Retinal pigment epithelial cell (primary cell): ENCODE measurements around the gene HS6ST2.

Experiments
- DNase-seq: peaks from one replicate; pipeline ENCODE4 v3.0.0-alpha.2; 2010; ENCODE audit warnings: low read depth
- H3K4me3 ChIP-seq: 2 replicates; pipeline ENCODE4 v1.5.1; 2011; ENCODE audit warnings: mild to moderate bottlenecking, low read length, control low read depth, moderate library complexity
- TF ChIP-seq, protein P1 (sequence below): conservative IDR thresholded peaks from 2 replicates; pipeline ENCODE4 v1.5.1; 2011; ENCODE audit warnings: low read depth, low read length, control low read depth, inconsistent platforms

Gene HS6ST2

GRCh38 chrX:132612821-132613564, 345.4 kb downstream of the HS6ST2 start:
- H3K4me3 ChIP-seq, result no peak overlapping the region
- DNase-seq, result no peak
- TF ChIP-seq, protein P1, sequence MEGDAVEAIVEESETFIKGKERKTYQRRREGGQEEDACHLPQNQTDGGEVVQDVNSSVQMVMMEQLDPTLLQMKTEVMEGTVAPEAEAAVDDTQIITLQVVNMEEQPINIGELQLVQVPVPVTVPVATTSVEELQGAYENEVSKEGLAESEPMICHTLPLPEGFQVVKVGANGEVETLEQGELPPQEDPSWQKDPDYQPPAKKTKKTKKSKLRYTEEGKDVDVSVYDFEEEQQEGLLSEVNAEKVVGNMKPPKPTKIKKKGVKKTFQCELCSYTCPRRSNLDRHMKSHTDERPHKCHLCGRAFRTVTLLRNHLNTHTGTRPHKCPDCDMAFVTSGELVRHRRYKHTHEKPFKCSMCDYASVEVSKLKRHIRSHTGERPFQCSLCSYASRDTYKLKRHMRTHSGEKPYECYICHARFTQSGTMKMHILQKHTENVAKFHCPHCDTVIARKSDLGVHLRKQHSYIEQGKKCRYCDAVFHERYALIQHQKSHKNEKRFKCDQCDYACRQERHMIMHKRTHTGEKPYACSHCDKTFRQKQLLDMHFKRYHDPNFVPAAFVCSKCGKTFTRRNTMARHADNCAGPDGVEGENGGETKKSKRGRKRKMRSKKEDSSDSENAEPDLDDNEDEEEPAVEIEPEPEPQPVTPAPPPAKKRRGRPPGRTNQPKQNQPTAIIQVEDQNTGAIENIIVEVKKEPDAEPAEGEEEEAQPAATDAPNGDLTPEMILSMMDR, result peak; percentile 70

DNA sequence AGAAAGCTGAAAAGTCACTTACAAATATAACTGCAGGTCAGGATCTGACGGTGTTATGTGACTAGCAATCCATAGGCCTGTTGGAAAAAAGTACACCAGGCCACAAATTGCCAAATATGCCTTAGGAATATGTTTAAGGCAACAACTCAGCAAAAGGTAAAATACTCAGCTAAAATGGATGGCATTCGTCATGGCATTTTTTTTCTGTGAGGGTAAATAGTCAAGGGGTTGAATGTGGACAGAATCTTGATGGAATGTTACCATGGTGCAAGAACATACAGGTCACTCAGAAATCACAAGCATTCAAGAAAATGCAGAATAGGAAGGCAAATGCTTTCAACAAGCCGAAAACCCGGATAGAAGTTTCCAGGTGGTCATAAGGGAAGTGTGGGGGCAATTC, 347.9 kb downstream of the HS6ST2 start:
- TF ChIP-seq, protein P1, result no peak
- no peak overlapping the region for H3K4me3 ChIP-seq
- DNase-seq, result no peak

DNA sequence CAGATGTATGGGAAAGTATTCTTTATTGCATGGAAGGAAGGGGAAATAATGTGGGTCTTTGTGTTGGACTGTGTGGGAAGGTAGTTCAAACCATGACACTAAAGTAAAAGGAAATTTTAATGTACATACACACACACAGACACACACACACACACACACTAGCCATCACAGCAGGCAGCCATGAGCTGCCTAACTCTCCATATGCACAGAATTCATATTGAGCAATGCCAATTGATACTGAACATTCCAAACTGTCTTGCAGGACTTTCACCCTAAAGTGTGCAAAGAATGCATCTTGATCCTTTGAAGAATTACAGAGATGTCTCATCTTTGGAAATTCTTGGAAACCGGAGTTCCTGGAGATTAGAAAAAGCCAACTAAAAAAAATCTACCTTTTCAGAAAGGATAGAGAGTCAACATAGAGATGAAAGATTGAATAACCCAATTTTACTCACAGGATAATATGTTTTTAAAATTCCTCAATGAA, 349.0 kb downstream of the HS6ST2 start:
- no peak for DNase-seq
- no peak overlapping the region for H3K4me3 ChIP-seq
- TF ChIP-seq, protein P1, result no peak

GRCh38 chrX:132603700-132604286, 354.6 kb downstream of the HS6ST2 start:
- DNase-seq, result no peak
- TF ChIP-seq, protein P1, result no peak

GRCh38 chrX:132602701-132603100, 355.7 kb downstream of the HS6ST2 start:
- DNase-seq, result no peak
- TF ChIP-seq, protein P1, result no peak
- no peak overlapping the region for H3K4me3 ChIP-seq

More at GRCh38 chrX:132603700-132604286, 354.6 kb downstream of the HS6ST2 start:
- no peak overlapping the region for H3K4me3 ChIP-seq

DNA sequence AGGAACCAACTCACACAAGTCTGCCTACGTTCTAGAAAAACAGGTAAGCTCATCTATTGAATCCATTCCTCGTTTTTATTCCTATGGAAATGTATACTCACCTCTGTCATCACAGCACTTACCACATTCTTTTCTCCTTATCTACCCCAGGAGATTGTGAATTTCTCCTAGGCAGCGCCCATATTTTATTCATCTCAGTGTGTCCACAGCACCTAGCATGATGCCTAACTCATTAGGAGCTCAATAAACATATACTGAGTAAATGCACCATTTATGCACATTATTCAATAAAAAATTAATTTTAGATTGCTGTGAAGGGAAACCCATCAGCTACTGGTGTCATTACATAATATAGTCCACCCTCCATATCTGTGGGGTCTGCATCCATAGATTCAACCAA, 363.4 kb downstream of the HS6ST2 start:
- DNase-seq, result no peak
- H3K4me3 ChIP-seq, result no peak overlapping the region
- TF ChIP-seq, protein P1, result no peak

- H3K4me3 ChIP-seq, result no peak overlapping the region
- no peak for DNase-seq
- TF ChIP-seq, protein P1, result no peak
These were observed 364.3 kb downstream of the HS6ST2 start for GRCh38 chrX:132594129-132594528.
